GM18505 (cell line): ENCODE results near the gene EFCAB11.

Experiments
- ATAC-seq: cut with Tn5 transposase; IDR thresholded peaks from one replicate; pipeline ENCODE4 v1.9.1; 2021; ENCODE audit not compliant: unreplicated experiment
- POLR2A ChIP-seq: IDR thresholded peaks from 4 replicates; pipeline ENCODE4 v1.6.1; 2011; ENCODE audit warnings: borderline replicate concordance; ENCODE audit not compliant: insufficient read depth, insufficient read length; ENCODE audit errors: extremely low read depth

Gene EFCAB11, protein sequence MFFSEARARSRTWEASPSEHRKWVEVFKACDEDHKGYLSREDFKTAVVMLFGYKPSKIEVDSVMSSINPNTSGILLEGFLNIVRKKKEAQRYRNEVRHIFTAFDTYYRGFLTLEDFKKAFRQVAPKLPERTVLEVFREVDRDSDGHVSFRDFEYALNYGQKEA

DNA sequence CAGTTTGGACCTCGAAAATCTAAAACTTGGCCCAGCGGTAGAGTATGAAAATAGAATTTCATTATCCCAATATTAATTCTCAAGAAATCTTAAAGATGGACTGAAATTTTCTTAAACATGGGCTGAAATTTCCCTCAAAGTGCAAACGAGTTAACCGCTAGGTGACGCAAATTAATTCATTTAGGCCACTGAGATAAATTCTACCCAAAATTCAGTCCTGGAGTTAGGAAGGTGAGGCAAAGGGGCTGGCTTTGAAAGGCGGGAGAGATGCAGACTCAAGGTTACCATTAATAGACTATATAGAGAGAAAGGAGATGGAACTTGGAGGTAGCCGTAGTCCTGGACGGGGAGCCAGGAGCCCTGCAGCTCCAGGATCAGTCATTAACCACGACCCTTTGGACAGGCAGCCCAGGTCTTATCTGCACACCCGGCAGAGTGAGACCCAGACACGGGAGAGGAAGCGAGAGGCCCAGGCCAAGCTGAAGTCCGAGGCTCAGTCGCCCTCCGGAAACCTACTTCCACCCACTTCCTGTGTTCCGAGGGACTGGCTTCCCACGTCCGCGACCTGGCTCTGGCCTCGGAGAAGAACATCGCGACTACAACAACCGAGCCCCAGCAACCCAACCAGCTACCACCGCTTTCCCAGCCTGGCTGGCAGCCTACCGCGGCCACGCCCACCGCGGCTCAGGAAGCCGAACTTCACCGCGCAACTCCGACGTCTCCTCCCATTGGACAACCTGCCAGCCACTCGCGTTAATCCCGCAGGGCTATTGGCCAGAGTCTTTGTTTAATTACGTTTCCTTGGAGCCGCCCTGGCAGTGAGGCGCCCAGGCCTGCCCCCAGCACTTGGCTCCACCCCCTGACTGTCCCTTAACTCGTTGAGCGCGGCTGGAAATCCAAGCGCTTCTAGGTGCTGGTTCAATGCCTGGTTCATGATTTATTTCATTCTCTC, at the start of gene EFCAB11:
TSS of gene EFCAB11 (minus strand) at position 661 of the 952 bp plus-strand sequence. CDS start at position 591, 70 bp downstream.
- peak; percentile 79 for TF ChIP-seq POLR2A
- ATAC-seq = peak; percentile 81

DNA sequence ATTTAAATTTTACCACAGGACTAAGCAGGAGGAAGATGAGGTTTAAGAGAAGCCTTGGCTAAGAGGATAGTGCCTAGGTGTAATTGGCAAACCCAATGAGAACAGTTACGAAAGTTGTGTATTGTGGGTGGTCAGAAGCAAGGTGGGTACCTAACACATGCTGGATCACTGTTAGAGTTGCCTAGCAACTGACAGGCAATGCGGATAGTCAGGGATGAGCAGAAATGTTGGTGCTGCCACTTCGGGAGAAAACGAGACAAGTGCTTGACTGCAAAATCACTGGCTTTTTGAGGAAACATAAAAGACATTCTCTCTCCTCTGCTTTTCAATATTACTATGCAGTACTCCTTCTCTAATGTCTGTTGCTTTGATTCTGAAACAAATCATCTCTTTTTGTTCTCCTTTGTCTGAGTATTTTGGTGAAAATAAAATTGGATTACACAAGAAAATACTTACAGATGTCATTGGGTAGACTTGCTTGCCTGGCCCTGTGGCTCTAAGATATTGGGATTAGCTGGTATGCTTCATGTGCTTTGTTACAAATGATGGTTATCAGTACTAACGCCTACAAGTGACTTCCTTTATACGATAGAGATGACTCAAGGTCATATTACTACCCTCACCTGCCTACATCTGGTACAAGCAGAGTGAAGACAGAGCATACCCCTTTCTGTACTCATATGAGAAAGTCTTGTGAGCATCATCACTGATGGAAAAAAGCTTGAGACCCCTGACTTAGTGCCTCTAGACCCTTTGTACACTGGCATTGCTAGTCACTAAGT, 49.2 kb upstream of the EFCAB11 start:
- TF ChIP-seq POLR2A = no peak
- ATAC-seq = no peak

DNA sequence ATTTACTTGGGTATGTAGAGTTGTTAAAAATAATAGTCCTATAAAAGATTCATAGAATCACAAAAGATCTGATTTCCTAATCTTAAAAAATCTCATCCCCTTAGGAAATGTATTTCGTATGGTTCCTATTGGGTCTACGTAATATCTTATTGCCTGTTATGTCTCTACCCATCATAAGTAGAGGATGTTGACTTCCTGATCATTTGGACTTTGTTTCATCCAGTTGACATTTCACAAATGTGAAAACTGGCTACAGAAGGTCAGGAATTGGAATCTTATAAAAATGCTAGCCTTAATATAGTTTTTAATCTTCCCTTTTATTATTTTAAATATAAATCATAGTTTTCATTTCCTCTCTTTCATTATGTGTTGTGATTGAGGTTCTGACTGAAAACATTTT, 46.4 kb upstream of the EFCAB11 start:
- no peak for TF ChIP-seq POLR2A

DNA sequence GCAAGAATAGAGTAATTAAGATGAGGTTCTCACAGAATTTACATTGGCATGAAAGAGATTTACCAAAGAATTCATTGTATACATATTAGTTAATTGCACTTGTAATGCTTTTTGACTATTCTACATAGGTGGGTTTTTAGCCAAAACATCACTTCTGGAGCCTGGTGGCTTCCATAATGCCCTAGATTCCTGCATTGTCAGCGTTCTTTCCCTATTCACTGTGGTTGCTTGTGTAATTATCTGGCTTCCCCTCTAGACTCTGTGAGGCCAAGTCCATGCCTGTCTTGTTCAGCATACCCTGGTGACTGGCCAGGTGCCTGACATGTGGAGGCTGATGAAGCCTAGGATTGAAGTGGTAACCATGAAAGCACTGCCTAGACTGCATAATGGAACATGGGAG, 42.4 kb upstream of the EFCAB11 start:
- no peak for TF ChIP-seq POLR2A
- ATAC-seq = no peak

More for the DNA sequence above, 46.4 kb upstream of the EFCAB11 start:
- no peak for ATAC-seq

DNA sequence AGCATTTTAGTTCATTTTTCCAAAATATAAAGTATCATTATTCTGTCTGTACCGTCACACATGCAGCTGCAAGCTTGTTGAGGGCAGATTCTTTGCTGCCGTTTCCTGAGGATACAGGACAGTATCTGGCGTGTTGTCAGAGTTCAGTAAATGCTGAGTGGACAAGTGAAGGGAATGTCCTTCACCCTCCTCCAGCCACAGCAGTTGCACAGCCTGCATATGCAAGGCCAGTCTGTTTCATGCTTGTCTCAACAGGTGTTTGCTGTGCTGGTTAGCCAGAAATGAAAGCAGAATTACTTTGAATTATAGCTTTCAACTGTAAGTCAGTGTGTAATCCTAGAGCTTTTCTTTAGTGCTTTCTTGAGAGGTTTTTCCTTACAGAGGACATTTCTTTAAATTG, 37.7 kb upstream of the EFCAB11 start:
- no peak for ATAC-seq

DNA sequence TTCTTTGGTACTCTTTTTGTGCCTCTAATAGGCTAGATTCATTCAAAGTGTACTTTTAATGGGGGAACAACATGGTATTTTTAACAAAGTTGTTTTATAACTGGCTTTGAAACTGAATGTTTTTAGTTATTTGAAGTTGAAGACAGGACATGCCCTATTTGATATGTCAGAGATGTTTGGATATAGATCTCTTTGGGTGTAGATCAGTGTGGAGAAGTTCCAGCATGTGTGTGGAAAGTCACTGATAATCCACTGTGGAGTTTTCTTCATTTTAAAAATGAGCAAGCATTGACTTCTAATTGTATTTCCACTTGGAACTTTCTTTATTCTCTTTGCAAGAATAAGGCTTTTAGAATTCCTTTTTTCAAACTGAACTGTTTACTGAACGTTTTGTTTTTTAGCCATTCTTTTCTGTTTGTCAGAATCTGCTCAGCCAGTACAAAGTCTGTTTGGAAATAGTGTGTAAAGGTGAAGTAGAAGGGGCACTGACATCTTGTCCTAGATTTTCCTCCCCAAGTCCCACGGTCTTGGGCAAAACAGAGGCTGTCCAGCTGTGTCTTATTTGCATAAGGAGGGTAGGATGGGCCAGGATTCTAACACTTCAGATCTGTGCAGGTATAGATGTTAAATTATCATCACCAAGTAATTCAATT, 36.2 kb upstream of the EFCAB11 start:
- ATAC-seq = no peak
- no peak for TF ChIP-seq POLR2A

More for the DNA sequence above, 37.7 kb upstream of the EFCAB11 start:
- TF ChIP-seq POLR2A = no peak

DNA sequence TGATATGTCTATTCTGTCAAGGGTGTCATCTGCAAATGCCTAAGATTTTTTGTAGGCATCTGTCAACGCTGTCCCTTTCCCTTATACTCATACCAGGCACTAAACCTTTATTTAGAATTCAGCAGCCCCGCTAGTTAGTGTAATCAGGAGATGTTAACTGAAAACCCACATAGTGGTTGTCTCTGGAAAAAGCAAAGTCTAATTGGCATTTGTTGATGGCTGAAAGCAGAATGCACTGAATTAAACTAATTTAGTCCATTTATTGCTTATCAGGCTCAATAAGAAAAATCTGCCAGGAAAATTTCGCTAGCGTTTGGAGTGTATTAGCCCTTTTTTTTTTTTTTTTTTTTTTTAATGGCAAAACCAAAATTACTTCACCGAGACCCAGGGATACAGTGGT, 35.7 kb upstream of the EFCAB11 start:
- ATAC-seq = no peak
- TF ChIP-seq POLR2A = no peak

DNA sequence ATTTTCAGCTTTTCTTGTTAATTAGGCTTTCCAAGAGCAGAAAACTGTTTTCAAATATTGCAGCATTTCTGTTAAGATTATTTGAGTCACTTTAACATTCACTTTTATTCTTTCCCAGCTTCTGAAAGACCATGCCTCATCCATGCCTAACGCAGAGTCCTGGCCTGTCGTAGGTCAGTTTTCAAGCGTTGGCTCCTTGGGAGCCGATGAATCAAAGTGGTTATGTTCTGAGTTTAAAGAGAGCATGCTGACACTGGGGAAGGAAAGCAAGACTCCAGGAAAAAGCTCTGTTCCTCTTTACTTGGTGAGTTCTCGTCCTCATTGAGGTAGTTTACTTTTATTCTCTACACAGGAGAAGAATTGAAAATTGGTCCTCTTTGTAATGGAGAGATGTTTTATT, 34.3 kb upstream of the EFCAB11 start:
- no peak for TF ChIP-seq POLR2A
- ATAC-seq = no peak

DNA sequence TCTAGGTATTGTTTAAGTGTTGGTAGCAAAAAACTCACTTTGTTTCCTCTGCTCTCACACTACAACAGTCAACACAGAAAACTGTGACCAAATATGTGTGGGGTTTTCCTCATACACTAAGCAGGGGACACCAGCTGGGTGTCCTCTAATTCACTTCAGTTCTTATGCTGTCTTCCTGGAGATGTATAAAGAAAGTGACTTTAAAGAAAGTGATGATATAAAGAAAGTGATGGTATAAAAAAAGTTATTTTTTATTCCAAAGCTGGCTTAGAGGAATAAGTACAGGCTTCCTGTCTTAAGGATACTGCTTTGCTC, 32.6 kb upstream of the EFCAB11 start:
- no peak for TF ChIP-seq POLR2A
- ATAC-seq = no peak

DNA sequence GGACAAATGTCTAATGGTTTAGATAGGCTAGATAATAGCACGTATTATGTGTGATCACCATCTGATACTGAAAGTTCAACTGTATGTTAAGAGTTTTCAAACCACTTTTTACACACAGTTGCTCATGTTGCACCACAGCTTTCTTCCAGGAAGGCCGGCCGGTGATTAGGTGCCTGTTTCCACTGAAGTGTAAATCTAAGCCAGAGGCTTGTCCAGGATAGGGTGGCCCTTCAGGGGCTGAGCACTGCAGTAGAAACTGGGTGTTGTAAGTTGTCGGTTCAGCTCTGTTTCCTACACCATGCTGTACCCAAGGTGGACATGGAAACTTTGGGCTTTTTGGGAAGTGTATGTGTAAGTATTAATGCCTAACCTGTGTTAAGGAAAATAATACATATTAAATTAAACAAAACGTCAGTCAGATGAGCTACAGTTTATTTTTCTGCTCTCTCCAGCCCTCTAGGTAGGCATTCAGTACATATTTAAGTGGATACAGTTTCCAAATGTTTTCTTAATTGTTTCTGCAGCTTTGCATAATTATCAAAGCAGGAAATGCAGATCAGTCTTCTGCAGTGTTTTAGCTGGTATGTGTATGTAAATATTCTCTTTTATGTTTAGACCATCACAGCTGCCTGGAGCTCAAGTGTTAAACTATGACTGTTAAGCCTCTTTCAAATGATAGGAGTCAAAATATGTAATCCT, 32.1 kb upstream of the EFCAB11 start:
- no peak for ATAC-seq
- no peak for TF ChIP-seq POLR2A

DNA sequence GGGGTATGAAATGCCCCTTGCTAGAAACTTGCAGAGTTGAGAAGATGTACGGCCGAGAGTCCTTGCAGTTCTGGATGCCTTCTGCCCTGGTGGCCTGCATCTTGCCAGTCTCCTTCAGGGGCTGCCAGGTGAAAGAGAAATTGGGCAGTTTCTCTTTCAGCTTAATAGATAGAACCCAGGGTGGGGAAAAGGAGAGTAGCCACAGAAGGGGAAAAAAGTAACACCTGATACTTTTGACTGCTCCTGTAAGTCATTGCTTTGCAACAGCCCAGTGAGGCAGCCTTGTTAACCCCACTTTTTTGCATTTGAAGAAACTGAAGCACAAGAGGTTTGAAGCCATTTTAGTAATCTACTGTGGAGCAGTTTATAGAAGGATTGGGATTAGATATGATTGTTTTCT, 28.8 kb upstream of the EFCAB11 start:
- ATAC-seq = no peak
- no peak for TF ChIP-seq POLR2A

DNA sequence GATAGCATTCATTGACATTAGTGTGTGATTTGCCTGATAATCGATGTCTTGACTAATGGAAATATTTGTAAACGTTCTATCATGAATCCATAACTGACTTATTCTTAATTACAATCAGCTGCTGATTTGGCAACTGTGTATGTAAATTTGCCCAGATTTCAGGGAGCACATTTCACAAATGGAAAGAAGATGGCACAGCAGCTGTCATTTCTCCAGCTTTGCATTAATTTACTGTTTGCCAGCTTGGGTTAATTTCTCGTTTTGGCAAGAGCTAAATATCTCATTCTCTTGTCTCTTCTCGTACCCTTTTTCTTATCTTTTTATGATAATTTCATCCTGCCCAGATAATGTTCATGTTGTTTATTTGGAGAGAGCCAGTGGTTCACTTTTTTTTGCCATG, 24.1 kb upstream of the EFCAB11 start:
- no peak for TF ChIP-seq POLR2A
- no peak for ATAC-seq

DNA sequence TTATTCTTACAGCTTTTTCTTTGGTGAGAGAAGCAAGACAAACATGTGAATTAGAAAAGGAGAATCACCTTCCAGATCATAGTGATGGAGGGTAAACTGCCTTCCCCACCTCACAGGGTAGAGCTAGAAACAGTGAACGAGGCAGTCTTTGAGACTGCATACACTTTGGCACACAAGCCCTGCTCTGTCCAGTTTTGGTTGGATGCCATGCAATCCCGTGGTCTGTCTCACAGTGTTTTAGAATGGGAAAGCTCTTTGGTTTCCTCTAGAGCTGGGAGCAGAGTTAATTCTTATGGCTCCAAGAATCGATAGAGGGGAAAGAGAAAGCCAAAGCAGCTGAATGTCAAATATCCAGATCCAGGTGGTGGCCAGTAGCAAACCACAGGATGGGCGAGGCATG, 23.1 kb upstream of the EFCAB11 start:
- no peak for ATAC-seq
- no peak for TF ChIP-seq POLR2A

DNA sequence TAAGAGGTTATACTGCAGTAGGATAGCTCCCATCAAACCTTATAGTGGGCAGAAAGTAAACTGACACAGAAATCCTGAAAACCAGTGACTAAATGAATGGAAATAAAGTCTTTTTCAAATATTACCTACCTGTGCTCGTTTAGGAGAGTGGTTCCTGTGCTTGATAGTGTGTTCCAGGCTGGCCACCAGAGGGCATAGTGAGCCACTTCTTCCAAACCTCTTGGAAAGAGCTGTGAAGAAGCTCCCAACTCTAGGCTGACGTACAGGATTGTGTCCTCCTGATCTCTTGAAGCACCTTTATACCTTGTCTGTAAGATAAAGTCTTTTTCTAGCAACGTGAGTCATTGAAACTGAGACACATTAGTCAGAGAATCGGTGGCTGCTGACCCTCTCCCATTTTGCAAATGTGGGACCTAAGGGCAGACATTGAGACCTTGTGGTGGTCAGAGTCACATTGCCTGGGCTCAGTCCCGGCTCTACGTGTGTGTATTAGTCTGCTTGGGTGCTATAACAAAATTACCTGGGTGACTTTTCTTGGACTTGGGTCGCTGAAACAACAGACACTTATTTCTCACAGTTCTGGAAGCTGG, 18.8 kb upstream of the EFCAB11 start:
- ATAC-seq = no peak
- TF ChIP-seq POLR2A = no peak
